ENCODE data around the gene NXPH1.

Gene NXPH1

DNA sequence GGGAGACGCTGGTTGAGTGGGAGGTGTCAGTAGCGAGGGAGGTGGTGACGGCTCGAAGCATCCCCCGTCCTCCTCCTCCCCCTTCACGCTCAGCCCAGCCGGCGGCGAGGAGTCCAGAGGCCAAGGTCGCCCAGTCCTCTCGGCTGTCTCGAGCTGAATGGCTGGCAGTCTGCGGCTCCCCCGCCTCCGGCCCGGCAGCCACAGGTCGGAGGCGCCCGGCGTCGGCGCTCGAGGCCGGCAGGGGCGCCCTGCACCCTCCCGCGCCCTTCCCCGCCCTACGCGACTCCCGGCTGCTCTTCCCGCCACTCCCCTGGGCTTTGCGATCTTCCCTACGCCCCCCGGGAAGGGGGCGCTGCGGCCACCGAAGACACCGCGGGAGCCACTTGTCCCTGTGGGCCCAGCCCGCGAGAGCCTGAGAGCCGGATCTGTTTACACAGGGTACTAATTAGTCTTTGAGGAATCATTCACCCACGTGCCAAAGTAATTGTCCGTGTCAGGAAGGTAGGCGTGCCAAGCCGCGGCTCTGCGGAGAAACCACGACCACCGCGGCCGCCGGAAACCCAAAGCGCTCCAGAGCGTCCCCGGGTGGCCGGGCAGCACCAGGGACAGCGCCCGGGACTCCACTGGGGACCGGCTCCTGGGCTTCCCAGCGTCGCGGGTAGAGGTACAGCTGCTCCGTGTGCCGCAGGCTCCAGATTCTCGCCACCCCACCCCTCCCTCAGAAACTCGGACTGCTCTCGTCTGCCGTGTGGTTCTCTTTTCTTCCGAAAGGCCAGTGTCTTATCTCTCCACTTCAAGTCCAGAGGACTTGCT is at the start of gene NXPH1:
NXPH1 (plus strand) TSS at position 133 of the 813 bp plus-strand sequence.
- no peak for DNase-seq

DNA sequence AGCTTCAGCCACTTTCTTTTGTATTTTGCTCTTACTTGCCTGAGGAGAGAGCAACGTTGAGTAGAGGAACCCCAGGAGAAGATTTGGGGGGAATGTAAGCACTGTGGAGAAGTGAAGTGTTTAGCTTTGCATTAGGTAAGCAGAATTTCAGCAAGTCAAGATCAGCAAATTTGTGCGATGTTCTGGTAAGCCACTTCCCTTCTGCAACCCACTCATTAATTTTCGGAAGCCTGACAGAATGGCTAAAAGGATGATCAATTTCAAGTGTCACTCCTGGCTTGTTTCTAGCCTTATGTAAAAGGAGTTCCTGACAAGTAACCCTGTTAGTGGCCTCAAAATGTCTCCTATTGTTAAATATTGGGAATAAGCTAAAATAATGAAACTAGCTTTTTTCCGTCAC is 48.5 kb upstream of the NXPH1 start:
- DNase-seq, result no peak

DNA sequence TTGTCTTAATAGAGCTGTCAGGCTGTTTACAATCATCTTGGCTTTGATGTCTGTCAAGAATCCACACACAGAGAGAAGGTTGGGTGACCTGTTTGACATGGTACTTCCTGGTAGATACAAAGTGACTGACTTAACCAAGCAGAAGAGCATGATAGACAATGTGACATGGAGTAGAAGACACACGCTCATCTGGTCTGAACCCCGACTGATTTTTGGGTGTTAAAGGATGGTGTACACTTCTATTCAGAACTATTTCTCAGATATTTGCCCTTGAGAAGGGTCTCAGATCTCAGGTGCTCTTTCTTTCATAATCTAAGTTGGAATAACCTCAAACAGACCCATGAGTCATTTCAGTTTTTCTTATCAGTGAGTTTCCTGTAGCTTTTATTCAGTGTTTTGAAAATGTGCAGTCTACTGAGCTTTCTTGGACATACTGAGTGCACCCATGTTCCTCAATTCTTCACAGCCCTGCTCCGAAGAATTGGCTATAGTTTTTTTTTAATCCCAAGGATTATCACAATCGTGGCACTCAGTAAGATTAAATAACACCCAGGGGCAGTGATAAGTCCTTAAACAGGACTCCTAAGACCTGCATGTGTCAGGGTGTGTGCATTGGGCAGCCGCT is 46.4 kb upstream of the NXPH1 start:
- DNase-seq, result no peak

DNA sequence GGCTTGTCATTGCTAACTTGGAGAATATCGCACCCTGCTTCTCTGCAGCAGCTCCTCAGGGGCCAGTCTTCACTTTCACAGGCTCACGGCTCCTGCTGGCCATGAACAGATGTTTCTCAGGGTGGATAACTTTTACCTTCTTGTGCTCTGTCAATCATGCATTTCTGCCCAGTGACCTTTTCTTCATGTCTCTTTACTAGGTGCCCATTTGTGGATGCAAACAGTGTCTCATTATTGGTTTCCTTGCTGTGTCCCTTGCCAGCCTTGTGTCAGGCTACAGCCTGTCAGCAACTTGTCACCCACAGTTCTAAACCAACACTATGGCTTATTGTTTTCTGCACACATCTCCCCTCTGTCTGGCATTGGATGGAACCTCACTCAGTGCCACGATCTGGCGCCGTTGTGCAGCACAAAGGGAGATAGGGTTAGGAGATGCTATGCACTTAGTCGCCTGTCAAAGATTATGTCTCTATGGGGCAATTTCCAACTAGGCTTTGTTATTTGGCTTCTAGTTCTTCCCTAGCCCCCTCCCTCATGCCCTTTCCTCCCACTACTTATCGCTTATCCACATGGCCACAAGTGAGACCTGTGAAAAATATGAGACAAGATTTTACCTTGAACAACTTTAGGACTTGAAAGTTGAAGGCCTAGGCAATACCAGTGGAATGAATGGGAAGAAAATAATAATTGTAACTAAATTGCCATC is 45.7 kb upstream of the NXPH1 start:
- no peak for DNase-seq

DNA sequence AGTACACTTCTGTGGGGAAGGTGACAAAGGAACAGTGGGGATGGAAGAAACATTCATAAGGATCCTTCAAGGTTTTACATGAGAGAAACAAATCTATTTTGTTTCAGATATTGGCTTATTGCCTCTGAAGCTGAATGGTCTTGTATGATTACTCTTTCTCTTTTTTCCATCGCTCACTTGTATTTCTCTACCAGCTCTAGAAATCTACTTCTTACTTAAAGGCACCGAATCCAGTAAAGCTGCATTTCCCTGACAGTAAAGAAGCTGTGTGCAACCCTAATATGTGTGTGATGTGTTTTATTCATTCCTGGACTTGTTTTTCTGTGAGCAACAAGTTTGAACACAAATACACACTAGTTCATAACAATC is 45.2 kb upstream of the NXPH1 start:
- DNase-seq, result no peak

DNA sequence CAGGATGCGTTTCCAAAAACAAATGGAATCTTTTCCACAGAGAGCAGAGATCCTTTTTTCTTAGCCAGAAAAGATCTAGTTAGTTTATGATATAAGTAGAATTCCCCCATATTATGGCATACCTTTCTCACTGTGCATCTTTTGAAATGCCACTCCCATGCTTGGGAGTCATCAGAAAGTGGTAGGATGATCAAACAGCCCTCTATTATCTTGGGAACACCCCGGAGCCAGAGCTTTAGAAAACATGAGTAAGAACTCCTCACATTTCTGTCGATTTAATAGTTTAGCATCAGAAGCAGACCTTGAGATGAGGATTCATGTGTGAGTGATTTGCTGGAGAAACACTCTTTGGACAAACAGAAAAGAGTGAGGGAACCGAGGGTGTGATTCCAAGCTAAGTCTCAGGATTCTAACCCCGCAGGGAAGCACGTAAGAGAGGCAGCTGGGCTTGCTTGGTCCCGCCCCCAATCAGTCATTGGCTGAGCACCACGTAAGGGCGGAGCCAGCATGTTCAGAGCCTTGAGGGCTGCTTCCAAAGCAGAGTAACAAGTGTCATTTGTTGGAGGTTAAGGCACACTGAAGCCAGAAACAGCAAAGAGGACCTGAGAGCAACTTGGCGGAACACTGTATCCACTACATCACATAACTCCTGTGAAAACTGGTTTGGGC is 43.7 kb upstream of the NXPH1 start:
- DNase-seq, result no peak

DNA sequence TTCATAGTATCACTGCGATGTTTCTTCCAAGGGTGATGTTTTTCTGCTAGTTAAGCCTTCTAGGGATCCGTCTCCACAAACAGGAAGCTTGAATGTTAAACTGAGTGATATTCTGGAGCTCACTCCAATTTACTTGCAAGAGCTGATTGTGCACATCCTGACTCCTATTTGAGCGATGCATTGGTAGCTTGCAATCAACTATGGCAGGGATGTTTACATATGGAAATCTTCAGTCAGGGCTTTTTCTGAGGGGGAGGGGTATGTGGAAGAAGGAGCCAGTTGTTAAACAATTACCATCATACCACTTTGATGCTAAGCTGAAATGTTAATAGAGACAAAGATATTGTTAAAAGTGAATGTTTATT is 43.2 kb upstream of the NXPH1 start:
- DNase-seq, result no peak

DNA sequence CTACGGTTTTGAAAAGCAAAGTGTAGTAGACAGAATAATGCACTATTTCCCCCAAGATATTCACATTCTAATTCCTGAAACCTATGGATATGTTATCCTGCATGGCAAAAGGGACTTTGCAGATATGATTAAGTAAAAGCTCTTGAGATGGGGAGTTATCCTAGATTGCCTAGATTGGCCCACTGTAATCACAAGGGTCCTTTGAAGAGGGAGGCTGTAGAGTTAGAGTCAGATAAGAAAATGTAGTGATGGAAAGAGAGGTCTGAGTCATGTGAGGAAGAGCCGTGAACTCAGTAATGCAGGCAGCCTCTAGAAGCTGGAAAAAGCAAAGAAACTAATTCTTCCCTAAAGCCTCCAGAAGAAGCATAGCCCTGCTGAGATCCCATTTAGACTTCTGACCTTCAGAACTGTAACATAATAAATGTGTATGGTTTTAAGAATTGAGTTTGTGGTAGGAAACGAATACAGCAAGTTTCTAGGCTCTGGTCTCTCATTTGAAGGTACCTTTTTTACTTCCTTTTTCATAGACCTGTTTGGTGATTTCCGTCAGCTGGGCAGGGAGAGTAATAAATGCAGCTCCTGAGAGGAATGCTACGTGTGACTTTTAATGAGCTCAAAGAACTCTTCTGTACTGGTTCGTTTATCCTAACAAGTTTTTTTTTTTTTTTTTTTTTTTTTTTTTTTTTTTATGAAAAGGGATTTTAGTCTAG is 41.9 kb upstream of the NXPH1 start:
- DNase-seq, result no peak

DNA sequence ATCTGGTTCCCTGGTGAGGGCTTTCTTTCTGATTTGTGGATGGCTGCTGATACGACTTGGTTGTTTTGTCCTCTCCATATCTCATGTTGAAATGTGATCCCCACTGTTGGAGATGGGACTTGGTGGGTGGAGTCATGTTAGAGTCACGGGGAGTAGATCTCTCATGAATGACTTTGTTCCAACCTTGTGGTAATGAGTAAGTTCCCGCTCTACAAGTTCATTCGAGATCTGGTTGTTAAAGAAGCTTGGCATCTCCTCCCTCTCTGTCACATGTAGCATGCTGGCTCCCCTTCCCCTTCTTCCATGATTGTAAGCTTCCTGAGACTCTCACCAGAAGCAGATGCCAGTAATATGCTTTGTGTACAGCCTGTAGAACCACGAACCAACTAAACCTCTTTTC is 37.1 kb upstream of the NXPH1 start:
- no peak for DNase-seq

DNA sequence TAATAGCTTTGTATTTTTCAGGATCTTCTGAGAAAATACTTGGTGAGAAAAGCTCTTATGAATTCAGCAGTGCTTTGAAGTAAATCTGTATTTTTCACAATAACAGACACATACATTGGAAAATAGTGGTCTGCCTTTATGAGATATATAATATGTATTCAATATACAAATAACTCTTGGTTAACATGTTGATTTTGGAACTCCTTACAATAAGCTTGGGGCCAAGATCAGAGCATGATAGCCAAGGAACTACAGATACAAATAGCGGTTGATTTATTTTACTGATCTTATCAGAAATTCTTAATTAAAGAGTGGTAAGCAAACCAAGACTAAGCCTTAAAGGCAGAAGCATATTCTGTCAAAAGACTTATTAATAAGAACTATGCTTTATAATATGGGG is 24.5 kb upstream of the NXPH1 start:
- no peak for DNase-seq

DNA sequence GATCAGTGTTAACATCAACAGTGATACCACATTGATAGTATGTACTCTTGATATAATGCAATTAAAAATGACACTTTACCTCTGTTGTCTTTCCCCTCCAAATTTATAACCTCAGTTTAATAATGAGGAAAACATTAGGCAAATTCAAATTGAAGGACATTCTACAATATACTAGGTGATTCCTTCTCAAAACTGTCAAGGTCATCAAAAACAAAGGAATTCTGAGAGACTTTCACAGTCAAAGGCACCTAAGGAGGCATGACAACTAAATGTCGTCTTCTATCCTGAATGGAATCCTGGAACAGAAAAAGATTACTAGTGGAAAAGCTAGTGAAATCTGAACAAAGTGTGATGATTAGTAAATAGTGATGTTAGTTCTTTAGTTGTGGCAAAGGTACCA is 22.3 kb upstream of the NXPH1 start:
- DNase-seq, result no peak

DNA sequence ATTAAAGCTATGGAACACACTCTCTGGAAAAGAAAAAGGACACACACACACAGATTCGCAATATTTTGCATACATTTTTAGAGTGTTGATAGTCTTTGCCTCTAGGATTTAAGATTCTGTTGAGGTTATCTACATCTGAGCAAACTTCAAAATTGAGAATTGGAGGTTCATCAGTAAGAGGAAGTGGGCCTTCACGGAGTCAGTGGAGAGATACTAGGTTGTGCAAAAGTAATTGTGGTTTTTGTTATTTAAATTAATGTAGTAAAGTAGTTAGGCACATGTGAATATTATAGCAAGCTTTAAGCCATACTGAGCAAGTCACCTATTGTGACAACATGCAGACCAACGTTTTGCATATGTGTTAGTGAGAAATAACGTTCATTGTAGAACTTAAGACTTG is 19.8 kb upstream of the NXPH1 start:
- no peak for DNase-seq

DNA sequence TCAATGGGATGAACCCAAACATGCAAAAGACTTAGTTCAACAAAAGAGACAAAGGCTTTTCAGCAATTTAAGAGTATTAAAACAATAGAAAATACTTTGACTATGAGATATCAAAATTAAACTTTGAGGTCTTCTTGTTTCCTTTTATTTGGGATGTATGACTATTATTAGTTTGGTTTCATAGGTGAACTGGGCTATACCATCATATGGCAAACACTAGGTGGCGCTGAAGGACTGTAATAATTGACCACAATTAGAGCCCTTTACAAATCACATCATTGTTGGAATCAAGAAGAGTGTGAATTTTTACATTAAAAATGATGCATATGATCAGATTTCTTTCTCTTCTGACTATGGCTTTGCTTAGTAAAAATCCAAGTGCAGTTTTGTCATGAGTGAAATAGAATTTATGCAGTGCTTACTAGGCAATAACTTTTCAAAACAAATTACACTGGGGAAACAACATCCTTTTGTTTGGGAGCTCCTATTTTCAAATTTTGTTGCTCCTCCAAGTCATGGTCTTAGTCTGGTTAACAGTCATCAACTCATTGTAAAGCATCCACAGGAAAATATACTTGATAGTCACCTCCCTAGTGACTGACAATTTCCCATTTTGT is 14.7 kb upstream of the NXPH1 start:
- DNase-seq, result peak; percentile 75

DNA sequence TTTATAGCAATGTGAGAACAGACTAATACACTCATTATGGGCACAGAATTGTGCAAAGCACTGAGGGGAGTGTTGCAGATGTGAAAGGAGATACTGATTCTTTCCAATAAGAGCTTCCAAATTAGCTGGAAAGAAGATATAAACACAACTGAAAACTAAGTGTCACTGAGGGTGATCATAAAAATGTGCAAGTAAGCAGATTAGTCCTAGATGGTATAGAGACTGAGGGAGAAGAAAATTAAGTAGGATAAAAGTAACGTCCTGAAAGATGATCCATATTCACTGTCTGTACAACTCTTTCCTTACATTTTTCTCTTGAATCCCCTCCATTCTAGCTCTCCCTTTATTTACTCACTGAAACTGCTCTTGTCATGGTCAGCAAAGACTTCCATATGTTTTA is 11.2 kb upstream of the NXPH1 start:
- DNase-seq, result no peak

DNA sequence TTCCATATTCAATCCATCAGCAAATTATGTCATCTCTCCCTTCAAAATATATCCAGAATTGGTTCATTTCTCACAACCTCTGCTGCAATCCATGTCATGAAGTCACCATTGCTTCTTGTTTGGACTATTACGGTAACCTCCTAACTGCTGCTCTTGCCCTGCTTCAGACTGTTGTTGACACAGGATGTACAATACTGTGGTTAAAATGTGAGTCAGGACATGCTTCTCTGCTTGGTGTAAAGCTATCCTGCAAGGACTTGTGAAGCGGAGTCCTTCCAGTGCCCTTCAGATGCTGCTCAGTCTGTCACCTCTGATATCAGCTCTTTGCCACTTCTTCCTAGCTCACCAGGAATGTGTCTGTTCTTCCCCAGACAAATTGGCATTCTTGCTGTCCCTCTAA is 10.4 kb upstream of the NXPH1 start:
- no peak for DNase-seq

DNA sequence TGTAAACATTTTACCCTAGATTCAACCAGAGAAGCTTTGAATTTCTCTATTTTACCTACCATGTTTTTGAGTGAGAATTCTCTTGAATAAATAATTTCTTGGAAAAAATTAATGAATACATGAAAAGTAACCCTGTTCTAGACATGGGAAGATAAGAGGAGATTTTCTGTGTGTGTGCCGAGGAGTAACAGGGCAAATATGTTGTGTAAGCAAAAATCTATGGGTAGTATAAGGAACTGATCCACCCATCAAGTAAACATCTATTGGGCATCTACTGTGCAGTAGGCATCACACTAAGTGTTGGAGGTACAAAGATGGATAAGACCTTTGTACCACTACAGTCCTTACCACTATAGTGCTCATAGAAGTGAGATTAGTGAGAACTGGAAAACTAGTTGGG is 8.2 kb upstream of the NXPH1 start:
- no peak for DNase-seq

DNA sequence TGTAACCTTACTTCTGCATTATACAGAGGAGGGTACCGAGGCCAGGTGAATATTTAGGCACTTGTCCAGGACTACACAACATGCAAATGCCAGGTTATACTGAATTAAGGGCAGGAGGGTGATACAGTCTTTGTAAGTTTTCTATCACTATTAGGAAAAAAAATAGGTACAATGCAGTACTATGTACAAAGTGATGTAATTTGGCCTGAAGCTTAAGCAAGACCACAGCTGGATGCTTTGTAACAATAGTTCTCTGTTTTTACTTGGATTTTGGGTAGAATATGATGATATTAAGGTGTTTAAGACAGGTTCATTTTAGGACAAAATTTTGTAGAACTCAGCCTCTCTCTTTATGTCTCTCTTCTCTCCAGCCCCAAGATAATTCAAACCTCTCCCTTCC is 2.8 kb upstream of the NXPH1 start:
- no peak for DNase-seq

DNA sequence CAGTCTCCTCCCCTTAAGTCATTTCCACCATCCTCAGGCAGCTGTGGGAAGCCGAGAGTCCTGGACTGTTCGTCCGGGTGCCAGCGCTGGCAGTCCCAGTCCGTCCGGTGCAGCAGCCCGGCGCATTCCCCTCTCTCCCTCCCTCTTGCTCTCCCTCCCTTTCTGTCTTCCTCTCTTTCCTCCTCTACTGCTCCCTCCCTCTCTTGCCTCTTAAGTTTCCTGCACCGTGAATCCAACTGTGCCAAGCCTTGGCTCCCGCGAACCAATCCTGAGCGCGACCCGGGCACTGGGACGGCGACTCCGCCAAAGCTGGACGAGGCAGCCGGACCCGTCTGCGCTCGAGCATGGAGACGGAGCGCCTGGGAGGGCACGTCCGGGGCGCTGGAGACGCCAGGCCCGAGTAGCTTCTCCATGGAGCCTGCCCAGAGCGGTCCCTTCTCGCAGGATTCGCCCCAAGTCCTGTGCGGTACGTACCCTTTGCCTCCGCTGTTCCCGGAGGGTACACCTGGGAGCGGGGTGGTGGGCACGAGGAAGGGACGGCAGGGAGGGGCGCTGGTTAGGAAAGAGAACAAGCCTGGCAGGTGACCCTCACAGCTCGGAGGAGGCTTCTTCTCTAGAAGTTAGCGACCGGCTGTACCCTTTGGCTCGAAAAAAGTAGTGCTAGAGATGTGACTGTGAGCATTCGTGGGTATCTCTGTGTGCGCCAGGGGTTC is 1.0 kb downstream of the NXPH1 start:
- DNase-seq, result no peak

DNA sequence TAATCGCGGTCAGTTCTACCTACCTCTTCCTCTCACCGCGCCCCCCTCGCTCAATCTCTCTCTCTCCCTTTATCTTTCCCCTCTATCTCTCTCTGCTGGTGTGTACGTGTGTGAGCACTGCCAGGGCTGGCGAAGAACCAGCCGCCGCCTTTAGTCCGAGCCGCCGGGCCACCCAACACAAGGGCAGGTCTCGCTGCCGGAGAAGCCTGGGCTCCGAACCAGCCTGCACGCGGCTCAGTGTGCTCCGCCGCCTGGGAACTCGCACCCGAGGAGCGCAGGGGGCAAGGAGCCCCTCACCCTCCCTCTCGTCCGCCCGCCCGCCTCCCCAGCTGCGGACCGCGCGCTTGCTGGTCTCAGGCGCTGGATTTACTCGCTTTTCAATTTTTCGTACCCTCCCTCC is 1.7 kb downstream of the NXPH1 start:
- DNase-seq, result no peak

DNA sequence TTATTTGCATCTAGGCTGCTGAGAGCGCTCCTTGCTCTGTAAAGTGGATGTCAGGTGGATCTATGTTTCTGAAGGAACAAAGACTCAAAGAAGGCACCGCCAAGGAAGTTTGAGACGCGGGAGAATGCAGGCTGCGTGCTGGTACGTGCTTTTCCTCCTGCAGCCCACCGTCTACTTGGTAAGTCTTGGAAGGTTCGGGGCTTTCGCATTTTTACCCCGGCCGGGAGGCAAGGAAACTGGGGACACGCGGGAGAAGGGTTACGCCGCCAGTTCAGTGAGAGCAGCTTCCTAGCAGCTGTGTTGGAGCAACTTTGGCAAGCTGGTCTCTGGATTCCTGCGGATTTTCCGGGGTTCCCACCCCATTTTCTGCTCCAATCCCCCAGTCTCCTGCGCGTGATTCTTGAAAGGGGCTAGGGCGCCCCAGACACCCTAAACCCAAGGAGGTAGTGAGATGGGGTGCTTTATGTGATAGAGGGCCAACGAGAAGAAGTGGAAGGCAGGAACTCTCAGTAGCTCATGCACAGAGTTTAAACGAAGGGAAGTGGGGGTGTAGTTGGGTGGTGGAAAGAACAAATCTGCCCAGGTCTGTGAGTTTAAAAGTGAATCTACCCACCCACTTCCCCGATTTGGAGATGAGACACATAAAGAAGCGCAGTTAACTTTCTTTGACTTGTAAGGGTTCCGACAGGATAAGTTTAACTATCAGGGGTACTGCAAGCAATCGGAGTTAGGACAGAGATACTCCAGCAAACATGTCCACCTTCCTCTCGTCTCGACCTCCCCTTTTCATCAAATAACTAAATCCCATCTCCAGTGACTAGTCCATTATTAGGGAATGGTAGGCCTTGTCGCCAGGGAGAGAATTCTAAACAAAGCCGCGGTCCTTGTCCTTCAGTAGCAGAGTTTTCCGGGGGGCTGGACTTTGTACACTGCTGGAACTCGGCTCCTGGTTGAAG is 2.5 kb downstream of the NXPH1 start:
- DNase-seq, result no peak

DNA sequence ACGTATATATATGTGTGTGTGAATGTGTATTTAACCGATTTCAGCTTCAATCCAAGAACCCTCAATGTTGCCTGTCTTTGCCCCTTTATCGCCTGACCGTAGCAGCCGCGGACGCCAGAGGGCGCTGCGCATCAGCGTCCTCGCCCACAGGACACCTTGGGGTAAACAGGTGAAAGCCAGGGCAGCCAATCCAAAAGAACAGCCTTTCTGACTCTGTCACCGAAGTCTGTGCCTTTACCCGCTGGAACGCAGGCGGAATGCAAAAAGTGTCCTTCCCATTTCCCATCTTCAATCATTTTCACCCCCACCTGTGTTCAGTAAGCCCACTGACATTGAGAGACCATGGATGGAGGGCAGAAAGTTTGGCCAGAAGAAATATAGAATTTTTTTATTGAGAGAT is 3.6 kb downstream of the NXPH1 start:
- peak; percentile 19 for DNase-seq
